NCI-H345 (cell line): Measurements from ENCODE around the gene ODAM.
"Not testable (repeated sequence)": the region's sequence is repeated elsewhere in the genome, so short reads cannot be mapped to it uniquely, and the experiment has no call there.

Experiments used
- DNase-seq: peaks from one replicate; lab custom pipeline; 2025; lab: John Stamatoyannopoulos, UW

ODAM gene

DNA sequence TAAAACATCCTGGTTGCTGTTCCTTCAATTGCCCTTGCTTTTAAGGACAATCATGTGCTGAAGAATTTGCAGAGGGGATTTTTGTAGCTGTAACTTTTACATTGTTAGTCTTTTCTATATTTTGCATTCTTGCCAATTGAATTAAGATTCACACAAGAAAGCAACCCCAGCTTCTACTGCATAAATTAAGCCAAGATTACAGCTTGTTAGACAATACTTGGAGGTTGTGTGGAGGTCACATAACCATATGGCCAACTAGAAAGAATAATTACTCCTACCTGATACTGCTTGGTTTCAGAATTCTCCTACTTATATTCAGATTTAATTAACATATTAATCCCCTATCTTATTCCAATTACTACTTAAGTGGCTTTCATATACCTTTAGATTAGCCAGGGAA is 26.3 kb downstream of the ODAM start:
- not testable (repeated sequence) for DNase-seq

DNA sequence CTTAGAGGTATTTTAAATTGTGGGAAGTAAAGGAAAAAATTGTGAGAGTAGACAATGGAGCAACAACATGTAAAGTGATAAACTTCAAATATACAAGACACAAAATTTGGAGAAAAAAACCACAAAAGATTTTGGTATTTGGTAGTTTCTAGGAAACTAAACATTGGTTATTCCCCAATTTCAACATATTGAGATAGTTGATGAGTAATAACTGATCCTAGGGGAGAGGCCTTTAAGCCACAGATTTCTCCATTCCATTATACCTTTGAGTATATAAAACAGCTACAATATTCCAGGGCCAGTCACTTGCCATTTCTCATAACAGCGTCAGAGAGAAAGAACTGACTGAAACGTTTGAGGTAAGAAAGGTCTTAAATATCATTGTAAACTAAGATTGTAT is 30.3 kb downstream of the ODAM start, which contains the start of gene FDCSP:
Gene FDCSP (plus strand): TSS at position 301 of the 400 bp plus-strand sequence. CDS start 5,071 bp downstream, outside the sequence.
- DNase-seq = no peak

DNA sequence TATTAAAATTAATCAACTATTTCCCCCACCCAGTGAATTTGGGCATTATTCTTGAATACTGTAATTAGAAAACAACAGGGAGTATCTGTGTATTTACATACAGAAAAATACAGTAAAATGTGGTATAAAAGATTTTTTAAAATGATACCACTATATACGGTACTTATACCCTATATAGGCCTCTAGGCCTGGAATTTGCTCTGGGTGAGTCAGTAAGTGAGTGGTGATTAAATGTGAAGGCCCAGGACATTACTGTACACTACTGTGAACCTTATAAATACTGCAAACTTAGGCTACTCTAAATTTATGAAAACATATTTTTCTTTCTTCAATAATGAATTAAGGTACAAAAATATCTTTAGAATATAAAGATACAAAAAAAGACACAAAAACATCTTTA is 40.6 kb downstream of the ODAM start:
- DNase-seq = no peak

DNA sequence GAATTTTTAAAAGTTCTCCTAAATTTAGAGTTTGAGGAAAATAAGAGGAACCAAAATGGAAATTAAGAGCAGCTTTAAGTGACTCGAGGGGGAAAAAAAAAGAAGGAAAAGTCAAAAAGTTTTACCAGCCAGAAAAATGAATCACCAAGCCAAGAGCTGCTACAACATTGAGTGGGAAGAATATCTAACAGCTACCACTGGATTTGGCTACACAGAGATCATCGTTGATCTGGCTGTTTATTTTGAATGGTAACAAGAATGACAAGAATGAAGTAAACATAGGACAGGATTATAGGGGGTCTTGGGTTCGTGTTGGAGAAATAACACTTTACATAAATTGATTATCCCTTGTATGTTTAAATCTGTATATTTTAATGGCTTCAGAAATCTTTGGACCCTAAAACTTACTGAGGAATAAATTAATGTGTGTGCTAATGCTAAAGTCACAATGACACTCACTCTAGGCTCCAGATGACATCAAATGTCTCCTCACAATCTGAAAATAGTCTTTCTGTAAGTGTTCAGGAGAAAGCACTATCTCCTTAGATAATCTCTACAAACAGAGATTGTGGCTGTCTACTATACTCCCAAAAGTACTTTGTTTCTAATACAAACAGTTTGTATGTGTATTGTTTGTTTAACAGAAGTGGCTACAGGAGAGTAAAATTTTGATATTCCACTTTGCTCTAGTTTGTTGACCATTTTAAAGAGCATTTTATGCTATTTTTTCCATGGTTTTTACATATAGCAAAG is 43.8 kb downstream of the ODAM start:
- DNase-seq = no peak

DNA sequence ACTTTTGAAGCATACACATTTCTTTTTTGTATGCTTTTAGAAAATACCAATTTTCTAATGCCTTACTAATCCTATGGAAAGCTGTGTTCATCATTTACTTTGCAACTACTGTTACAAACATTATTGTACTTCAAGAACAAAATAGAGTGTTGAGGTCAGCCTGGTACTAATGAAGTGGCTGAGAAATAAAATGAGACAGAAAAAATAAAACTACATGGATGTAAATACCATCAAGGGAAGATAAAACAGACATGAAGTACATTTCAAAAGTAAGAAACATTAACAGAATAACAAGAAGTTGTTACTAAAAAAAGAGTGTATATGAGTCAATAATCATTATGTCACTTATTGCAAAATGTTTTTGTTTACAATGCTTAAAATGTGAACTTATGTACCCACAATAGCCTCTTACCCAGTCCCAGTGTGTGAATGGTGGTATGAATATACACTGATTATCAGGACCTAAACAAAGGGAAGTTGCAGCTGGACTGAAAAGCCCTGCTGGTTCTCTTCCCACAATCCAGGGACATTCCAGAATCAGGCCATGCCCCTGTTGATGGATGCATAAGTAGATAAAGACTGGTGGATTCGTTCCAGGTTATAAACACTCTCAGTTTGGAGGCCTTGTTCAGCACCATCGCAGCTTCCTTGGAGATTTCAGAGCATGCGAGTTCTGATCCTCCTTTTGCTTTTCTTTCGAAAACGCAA is 44.5 kb downstream of the ODAM start:
- DNase-seq = no peak

DNA sequence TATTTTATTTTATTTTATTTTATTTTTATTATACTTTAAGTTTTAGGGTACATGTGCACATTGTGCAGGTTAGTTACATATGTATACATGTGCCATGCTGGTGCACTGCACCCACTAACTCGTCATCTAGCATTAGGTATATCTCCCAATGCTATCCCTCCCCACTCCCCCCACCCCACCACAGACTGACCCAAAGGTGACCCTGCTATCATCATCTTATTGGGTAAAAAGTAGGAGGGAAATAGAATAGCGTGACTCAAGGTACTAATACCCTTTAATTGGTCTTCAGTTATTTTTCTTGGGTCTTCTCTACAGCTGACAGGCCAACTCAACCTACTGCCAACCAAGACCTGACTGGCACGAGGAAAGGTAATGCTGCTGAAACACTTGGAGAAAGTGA is 46.8 kb downstream of the ODAM start, which contains the start of gene CSN3:
Gene CSN3 (plus strand): TSS at position 301 of the 400 bp plus-strand sequence. CDS start 2,223 bp downstream, outside the sequence.
- not testable (repeated sequence) for DNase-seq

DNA sequence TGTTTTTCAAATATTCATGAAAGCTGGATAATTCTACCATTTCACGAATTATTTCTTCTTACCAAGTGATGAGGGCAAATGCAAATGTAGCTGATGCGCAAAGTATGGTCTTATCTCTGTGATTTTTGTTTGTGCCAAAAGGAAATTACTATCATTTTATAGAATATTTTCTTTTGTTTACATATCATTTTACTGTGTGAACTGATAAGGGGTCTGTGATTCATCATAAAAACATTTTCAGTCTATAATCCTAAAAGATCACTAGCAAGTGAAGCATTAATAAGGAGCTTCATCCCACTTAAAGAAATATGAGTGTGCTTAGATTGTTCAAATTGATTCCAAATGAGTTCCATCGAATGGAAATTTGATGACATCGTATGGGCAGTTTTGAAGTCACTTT is 47.6 kb downstream of the ODAM start:
- no peak for DNase-seq

DNA sequence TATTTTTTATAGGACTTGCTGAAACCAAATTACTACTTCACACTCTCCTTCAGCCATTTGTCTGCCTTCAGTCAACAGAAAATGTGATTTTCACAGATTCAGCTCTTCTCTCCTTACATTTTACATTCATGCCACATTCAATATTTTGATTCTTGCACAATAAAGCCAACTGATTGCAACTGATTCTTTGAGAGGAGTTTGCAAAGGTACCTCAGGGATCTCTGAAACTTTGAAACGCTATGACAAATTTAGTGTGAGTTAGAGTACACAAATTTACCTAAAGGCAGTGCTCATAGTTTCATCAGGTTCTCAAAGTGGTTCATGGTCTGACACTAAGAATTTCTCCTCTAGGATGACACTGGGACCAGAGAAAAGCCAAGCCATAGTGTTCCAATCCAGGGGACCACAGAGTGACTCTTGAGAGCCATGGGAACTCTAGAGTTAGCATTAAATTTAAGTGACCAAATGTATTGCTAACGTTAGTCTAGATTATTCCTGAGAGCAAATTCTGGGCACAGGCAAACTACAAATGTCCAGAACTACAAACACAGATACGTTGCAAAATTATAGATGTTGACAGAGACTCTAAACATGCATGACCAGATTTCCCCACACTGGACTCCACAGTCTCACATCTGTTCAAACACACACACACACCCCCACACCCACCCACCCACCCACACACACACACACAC is 55.9 kb downstream of the ODAM start:
- no peak for DNase-seq

DNA sequence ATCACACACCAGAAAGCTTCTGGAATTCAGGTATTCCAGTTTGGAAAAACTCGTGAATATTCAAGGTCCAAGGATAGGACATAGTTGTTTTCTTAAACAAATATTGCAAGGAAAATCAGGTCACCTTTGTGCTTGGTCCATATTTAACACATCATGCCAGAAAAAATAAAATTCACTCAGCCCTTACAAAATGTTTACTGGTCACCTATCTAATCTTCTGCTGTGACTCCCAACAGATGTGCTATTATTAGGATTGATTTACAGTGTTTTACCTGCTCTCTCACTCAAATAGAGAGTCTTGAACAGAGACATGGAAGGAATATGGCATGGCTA is 56.4 kb downstream of the ODAM start:
- DNase-seq = no peak
